Epidermal melanocyte (primary cell): Measurements from ENCODE around the gene GALNT15.

ENCODE experiments used
- DNase-seq: peaks from one replicate; pipeline ENCODE4 v3.0.0; 2011; ENCODE audit warnings: low spot score; ENCODE audit not compliant: insufficient read length

GALNT15 gene

GRCh38 chr3:16174389-16174788, at the start of gene GALNT15:
Gene GALNT15, plus strand, starts transcription at chr3:16174680. Its CDS starts 472 bp downstream, at chr3:16175152.
- DNase-seq, result peak; percentile 46

- no peak for DNase-seq
Measured at GRCh38 chr3:16126634-16127033, 47.8 kb upstream of the GALNT15 start.

GRCh38 chr3:16127249-16127648, 47.2 kb upstream of the GALNT15 start:
- DNase-seq, result no peak

GRCh38 chr3:16130066-16130465, 44.4 kb upstream of the GALNT15 start:
- DNase-seq, result no peak

- DNase-seq, result no peak
Measured at GRCh38 chr3:16132190-16132589, 42.3 kb upstream of the GALNT15 start.

GRCh38 chr3:16132928-16133327, 41.6 kb upstream of the GALNT15 start:
- DNase-seq, result no peak

- DNase-seq, result no peak
Measured at GRCh38 chr3:16134173-16134928, 40.1 kb upstream of the GALNT15 start.

GRCh38 chr3:16136055-16136454, 38.4 kb upstream of the GALNT15 start:
- no peak for DNase-seq

- DNase-seq, result no peak
Measured at GRCh38 chr3:16137044-16137443, 37.4 kb upstream of the GALNT15 start.

- DNase-seq, result no peak
Measured at GRCh38 chr3:16137977-16138376, 36.5 kb upstream of the GALNT15 start.

GRCh38 chr3:16140116-16140893, 34.2 kb upstream of the GALNT15 start:
- DNase-seq, result no peak

- no peak for DNase-seq
Measured at GRCh38 chr3:16140894-16141285, 33.6 kb upstream of the GALNT15 start.

GRCh38 chr3:16142350-16143025, 32.0 kb upstream of the GALNT15 start:
- no peak for DNase-seq

GRCh38 chr3:16143861-16144447, 30.5 kb upstream of the GALNT15 start:
- DNase-seq, result no peak

- no peak for DNase-seq
Measured at GRCh38 chr3:16145176-16145575, 29.3 kb upstream of the GALNT15 start.

GRCh38 chr3:16146015-16146730, 28.3 kb upstream of the GALNT15 start:
- DNase-seq, result no peak

GRCh38 chr3:16147220-16147994, 27.1 kb upstream of the GALNT15 start:
- DNase-seq, result no peak

GRCh38 chr3:16148213-16148612, 26.3 kb upstream of the GALNT15 start:
- DNase-seq, result no peak

GRCh38 chr3:16148783-16149182, 25.7 kb upstream of the GALNT15 start:
- no peak for DNase-seq

- DNase-seq, result no peak
Measured at GRCh38 chr3:16150285-16150684, 24.2 kb upstream of the GALNT15 start.
